ENCODE data around the gene KCNQ5.

The KCNQ5 gene

GRCh38 chr6:72787391-72788031, 165.6 kb downstream of the KCNQ5 start:
- no peaks in the 10 kb centered on the region for H3K36me3 ChIP-seq (ENCODE audit: control insufficient read depth in 2 of 2, insufficient read depth in 1 of 2, low read length in 2 of 2)
- POLR2A ChIA-PET: no interaction called here
- CTCF ChIA-PET: interaction anchor here (0.7 to 1.1 kb wide), 2 partner anchors 171 kb away, joined by 3 to 5 read pairs; no protein-coding TSS in a partner anchor

GRCh38 chr6:72788188-72788587, 166.3 kb downstream of the KCNQ5 start:
- Histone ChIP-seq H3K4me3 (ENCODE audit: low read depth, low read length) (no peak overlapping the region), H3K4me1 (ENCODE audit: control insufficient read depth, insufficient read depth, low read length) (no peaks in the 10 kb centered on the region), H3K27ac (ENCODE audit: extremely low read depth, low read depth, low read length) (no peak overlapping the region), H3K36me3 (ENCODE audit: control insufficient read depth in 2 of 2, insufficient read depth in 1 of 2, low read length in 2 of 2) (no peaks in the 10 kb centered on the region), H3K9me3 (ENCODE audit: control insufficient read depth, insufficient read depth, low read depth, low read length) (no peaks in the 10 kb centered on the region)
- CTCF ChIA-PET: interaction anchor here (0.6 to 1.1 kb wide), 3 partner anchors 126 to 172 kb away, joined by 3 to 5 read pairs (median 3); no protein-coding TSS in a partner anchor
- POLR2A ChIA-PET: interaction anchor here (0.8 kb wide), 1 partner anchor 11 kb away, joined by 3 read pairs; no protein-coding TSS in a partner anchor
- TF ChIP-seq ZNF624 (tag by site-specific recombination; IDR thresholded peaks at IDR 0.05): no peak
- no peak for TF ChIP-seq ZNF18 (tag by site-specific recombination; IDR thresholded peaks at IDR 0.05)
- no peak for TF ChIP-seq ZNF140 (tag by site-specific recombination; IDR thresholded peaks at IDR 0.05)
- TF ChIP-seq ZNF777 (tag by site-specific recombination; IDR thresholded peaks at IDR 0.05; ENCODE audit: borderline replicate concordance): no peak
- no peak for TF ChIP-seq ZFP3 (tag by site-specific recombination; IDR thresholded peaks at IDR 0.05; ENCODE audit: low read depth)
- no peak for TF ChIP-seq ZBTB49 (tag by site-specific recombination; IDR thresholded peaks at IDR 0.05; ENCODE audit: low read depth)
- no peak for TF ChIP-seq FEZF1 (tag by site-specific recombination; IDR thresholded peaks at IDR 0.05)
- no peak for TF ChIP-seq SP2 (tag by site-specific recombination; IDR thresholded peaks at IDR 0.05)
- no peak for TF ChIP-seq ZNF132 (tag by site-specific recombination; IDR thresholded peaks at IDR 0.05; ENCODE audit: borderline replicate concordance)
- TF ChIP-seq ZNF701 (tag by site-specific recombination; IDR thresholded peaks at IDR 0.05): no peak
- no peak for TF ChIP-seq OSR2 (tag by site-specific recombination; IDR thresholded peaks at IDR 0.05)
- TF ChIP-seq ZNF404 (tag by site-specific recombination; IDR thresholded peaks at IDR 0.05): no peak
- no peak for TF ChIP-seq ZNF473 (tag by site-specific recombination; IDR thresholded peaks at IDR 0.05)
- TF ChIP-seq AEBP2 (tag by site-specific recombination; IDR thresholded peaks at IDR 0.05; ENCODE audit: borderline replicate concordance): no peak
- TF ChIP-seq ZNF560 (tag by site-specific recombination; IDR thresholded peaks at IDR 0.05; ENCODE audit: borderline replicate concordance): no peak
- no peak for TF ChIP-seq ZIC2 (tag by site-specific recombination; IDR thresholded peaks at IDR 0.05)
- TF ChIP-seq ZNF155 (tag by site-specific recombination; IDR thresholded peaks at IDR 0.05): no peak
- no peak for TF ChIP-seq ZNF621 (tag by site-specific recombination; IDR thresholded peaks at IDR 0.05)

More at GRCh38 chr6:72787391-72788031, 165.6 kb downstream of the KCNQ5 start:
- Histone ChIP-seq H3K4me1 (ENCODE audit: control insufficient read depth, insufficient read depth, low read length) (no peaks in the 10 kb centered on the region), H3K9me3 (ENCODE audit: control insufficient read depth, insufficient read depth, low read depth, low read length) (no peaks in the 10 kb centered on the region), H3K4me3 (ENCODE audit: low read depth, low read length) (no peak overlapping the region), H3K27ac (ENCODE audit: extremely low read depth, low read depth, low read length) (no peak overlapping the region)
- TF ChIP-seq ZSCAN30 (tag by site-specific recombination; IDR thresholded peaks at IDR 0.05) (no peak), TRIM28 (IDR thresholded peaks at IDR 0.05; ENCODE audit: borderline replicate concordance, low read length) (peak; percentile 66), ZBTB21 (tag by site-specific recombination; IDR thresholded peaks at IDR 0.05) (no peak), ZNF701 (tag by site-specific recombination; IDR thresholded peaks at IDR 0.05) (no peak), ZNF416 (tag by site-specific recombination; IDR thresholded peaks at IDR 0.05) (no peak), SETDB1 (IDR thresholded peaks at IDR 0.05; ENCODE audit: insufficient read length, low read length) (peak; percentile 26)

Data from HEK293 (cell line).